GM18508 (cell line): ENCODE results near the gene PAK3.

Experiments
- ATAC-seq: cut with Tn5 transposase; IDR thresholded peaks from one replicate; pipeline ENCODE4 v1.9.1; 2021; ENCODE audit warnings: moderate number of reproducible peaks; ENCODE audit not compliant: insufficient read depth, unreplicated experiment

The PAK3 gene

GRCh38 chrX:111257733-111258132 lies 161.7 kb downstream of the PAK3 start:
- ATAC-seq = no peak

DNA sequence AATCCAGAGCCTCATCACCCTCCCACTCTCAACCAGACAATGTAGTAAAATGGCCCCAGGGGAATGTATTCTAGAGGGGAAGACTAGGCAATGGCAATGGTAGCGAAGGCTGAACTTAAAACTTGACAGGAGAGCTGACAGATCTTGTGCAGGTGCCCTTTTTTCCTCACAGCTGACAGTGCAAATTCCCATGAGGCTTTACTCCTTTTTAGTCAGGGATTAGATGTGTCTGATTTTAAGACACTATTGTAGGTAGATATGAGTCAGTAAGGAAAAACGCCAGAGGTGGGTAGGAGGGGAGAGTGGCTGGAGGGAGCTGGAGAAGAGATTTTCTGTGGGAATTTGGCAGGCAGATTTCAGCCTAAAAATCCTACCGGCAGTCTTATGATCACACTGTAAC lies 163.6 kb downstream of the PAK3 start:
- no peak for ATAC-seq

DNA sequence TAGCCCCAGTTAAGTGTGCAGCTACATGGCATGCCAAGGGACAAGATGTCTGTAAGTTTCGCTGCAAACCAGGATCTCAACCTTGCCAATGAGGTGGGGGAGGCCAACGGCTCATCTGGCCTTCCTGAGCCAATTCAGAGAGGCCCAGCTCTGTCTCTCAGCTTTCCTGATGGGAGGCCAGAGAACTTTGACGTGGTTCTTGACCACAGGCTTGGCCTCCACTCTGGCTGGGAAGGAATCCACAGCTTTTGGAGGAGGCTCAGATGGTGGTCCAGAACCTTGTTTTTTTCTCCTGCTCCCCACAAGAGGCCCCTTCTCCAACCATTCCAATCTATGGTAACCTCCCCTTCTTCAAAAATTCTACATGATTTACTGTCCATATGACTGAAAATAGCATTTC lies 164.5 kb downstream of the PAK3 start:
- no peak for ATAC-seq

GRCh38 chrX:111262086-111262485 lies 166.1 kb downstream of the PAK3 start:
- no peak for ATAC-seq

DNA sequence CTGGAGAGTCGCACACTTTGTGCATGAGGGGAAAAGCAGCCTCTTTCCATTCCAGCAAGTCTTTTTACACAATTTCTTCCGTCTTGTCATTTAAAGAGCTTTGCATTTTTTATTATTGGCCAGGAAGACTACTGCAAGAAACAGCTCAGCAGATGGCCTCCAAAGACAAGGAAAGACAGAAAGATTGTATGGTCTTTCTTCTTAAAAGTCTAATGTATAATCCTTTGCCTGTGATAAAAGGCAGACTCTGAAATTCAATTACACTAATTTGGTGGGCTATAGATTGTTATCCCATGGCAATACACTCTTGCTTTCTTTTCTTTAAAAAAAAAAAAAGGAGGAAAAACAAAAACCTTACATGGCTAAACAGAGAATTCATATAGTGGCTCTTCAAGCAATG lies 168.4 kb downstream of the PAK3 start:
- ATAC-seq = no peak

GRCh38 chrX:111265486-111265885 lies 169.5 kb downstream of the PAK3 start:
- no peak for ATAC-seq

DNA sequence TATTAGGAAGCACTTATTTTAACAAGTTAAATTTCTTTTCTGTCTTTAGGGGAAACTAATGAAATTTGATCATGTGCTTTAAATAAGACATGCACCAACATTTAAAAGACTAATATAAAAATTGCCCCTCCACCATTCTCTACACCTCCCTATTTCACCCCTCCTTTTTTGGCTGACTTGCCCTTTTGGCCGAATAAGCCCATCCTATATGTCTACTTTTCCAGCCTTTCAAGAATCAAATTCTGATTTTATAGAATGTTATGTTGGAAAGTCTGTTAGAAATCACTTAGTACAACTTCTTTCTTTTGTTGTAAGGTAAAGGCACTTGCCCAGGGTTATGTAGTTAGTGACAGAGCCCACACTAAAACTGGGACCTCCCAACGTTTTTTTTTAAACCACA lies 172.5 kb downstream of the PAK3 start:
- ATAC-seq = no peak

DNA sequence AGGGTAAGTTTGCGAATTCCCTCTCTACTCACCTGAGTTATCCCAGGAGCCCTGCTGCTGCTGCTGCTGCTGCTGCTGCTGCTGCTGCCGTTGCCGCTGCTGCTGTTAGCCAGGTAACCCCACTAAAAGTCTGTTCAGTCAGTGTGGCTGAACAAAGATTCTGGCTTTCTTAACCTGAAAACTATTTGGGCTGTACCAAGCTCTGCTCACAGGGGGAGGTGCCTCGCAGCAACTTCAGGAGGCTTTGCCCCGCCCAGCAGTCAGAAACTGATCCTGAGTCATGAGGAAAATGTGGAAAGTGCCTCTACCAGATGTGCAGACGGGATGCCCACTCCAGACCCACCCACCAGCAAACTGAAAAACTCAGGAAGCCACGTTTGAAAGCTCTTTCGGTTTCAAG lies 174.3 kb downstream of the PAK3 start, which contains the start of gene CAPN6:
Gene CAPN6, minus strand, starts transcription at position 145 of the 400 bp plus-strand sequence. CDS start 6,547 bp downstream, outside the sequence.
- ATAC-seq = no peak
